Left cardiac atrium (tissue), 4 donors: ENCODE results near the gene DST. TPM values are rescaled to one million over a fixed set of nuclear protein-coding genes. Genes with fewer than 3 reads are reported as not detected.
"Not testable (repeated sequence)": the region's sequence is repeated elsewhere in the genome, so short reads cannot be mapped to it uniquely, and the experiment has no call there.

Experiments used
- ATAC-seq, 2 donors: fragments of 200-7000 bp; cut with Tn5 transposase; one replicate each; pipeline ENCODE4 v1.9.1; 2020; ENCODE audit warnings: mild to moderate bottlenecking in 2 of 2, moderate library complexity in 2 of 2
- DNase-seq: peaks from one replicate; pipeline ENCODE4 v3.0.0-alpha.2; 2020
- intact Hi-C, 2 donors: fragments of 100-400 bp; cut with DNase I; formaldehyde crosslinking; loops; one replicate each; pipeline versions ENCODE4 v1.14.1 to v1.15.1; 2022 to 2023
- total RNA-seq, 2 donors: library from RNA; stranded (reverse); fragmentation: NEBNext Ultra II Directional; extraction: Animal tissue kit (Norgen Biotek cat#: 25700); gene quantifications; one replicate each; pipeline ENCODE4 v1.2.1, GENCODE V29; 2021
- donor health status: DM: no; HTN: yes; CAD: no.
- donor health status: DM: no; HTN: yes; CAD: no; lungs with severe emphysema.
- donor health status: DM: yes; HTN: yes; CAD: no.
- donor health status: Dilated cardiomyopathy.

DST gene
- total RNA-seq, 2 donors from 2014 or later, result 190 to 213 TPM

DNA sequence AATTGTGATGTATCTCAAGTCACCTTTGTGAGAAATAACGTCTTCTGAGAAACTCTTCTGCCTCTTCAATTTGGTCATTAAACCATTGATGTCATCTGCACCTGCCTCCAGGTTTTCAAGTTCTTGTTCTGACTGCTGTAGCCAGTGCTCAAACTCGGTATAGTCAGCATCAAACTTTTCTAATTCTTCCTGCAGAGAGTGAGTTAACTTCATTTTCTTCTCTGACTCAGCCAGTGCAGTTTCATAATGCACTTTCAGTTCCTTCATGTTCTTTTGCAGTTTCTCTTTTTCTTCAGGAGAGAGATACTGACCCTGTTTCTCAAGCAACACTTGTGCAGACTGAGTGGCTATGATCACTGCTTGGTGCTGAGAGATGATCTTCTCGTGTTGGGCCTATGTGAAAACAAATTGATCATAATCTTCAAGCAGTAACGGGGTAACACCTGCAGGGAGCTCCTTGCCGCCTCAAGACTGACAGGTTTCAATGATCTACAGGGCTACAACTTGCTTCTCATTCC lies 48.8 kb downstream of the DST start:
- intact Hi-C loops, result loop anchor here (2.0 to 10.0 kb wide), 2 partner anchors 129 to 235 kb away; no protein-coding TSS in a partner anchor
- ATAC-seq, result peak; percentile 17 to 52
- no peak for DNase-seq

DNA sequence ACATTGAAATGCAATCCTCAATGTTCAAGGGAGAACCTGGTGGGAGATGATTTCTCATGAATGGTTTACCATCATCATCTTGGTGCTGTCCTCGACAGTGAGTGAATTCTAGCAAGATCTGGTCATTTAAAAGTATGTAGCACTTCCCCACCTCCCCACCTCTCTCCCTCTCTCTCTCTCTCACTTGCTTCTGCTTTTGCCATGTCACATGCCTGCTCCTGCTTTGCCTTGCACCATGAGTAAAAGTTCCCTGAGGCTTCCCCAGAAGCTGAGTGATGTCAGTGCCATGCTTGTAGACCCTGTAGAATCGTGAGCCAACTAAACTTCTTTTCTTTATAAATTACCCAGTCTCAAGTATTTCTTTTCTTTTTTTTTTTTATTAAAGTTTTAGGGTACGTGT lies 60.5 kb downstream of the DST start:
- intact Hi-C loops, result no loop called here
- DNase-seq (no peak), ATAC-seq (peak in 1 of 2 donors; percentile 17)

- intact Hi-C loops, result no loop called here
Measured at GRCh38 chr6:56581296-56581925, 61.3 kb downstream of the DST start.

GRCh38 chr6:56580271-56580670 lies 62.4 kb downstream of the DST start:
- no peak for DNase-seq
- ATAC-seq, result no peak
- intact Hi-C loops, result no loop called here

More at GRCh38 chr6:56581296-56581925, 61.3 kb downstream of the DST start:
- ATAC-seq, result no peak
- no peak for DNase-seq

GRCh38 chr6:56579155-56579851 lies 63.4 kb downstream of the DST start:
- ATAC-seq (no peak), DNase-seq (no peak)
- intact Hi-C loops, result loop anchor here in 1 of 2 donors (5.0 kb wide), 1 partner anchor 222 kb away; no protein-coding TSS in a partner anchor

DNA sequence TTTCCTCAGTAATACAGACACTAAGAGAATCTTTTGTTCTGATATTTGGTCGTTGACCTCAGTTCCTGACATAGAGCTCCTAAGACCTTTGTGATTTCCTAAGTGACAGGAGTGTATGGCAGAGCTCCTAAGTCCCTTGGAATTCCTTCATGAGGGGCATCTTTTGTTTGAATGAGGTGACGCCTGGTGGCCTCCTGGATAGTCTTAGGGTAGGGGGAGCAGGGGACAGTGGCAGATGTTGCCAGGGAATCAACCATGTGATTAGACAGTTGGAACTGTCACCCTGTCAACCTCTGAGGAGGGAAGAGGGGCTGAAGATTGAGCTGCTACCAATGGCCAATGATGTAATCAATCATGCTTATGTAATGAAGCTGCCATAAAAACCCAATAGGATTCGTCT lies 67.0 kb downstream of the DST start:
- no peak for ATAC-seq
- intact Hi-C loops, result loop anchor here in 1 of 2 donors (5.0 kb wide), 1 partner anchor 218 kb away; no protein-coding TSS in a partner anchor

GRCh38 chr6:56574292-56574691 lies 68.4 kb downstream of the DST start:
- intact Hi-C loops, result no loop called here
- no peak for ATAC-seq

More for the DNA sequence above, 67.0 kb downstream of the DST start:
- DNase-seq, result no peak

DNA sequence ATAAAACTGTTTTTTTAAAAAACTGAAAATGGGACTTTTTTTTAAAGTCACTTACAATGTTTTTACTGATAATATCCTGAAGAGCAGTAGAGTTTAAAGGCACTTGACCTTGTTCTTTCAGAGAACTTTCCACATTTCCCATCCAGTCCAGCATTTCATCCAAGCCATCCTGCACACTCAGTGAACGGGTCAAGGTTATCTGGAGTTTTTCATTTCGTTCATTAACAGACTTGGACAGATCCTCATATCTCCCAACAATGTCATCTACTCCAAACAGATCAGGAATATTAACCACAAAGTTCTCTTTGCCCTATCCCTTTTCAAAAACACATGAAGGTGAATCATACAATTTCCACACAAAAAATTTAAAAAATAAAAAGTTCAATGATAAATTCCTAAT lies 69.1 kb downstream of the DST start:
- ATAC-seq (no peak), DNase-seq (no peak)
- intact Hi-C loops, result no loop called here

More at GRCh38 chr6:56574292-56574691, 68.4 kb downstream of the DST start:
- DNase-seq, result no peak

DNA sequence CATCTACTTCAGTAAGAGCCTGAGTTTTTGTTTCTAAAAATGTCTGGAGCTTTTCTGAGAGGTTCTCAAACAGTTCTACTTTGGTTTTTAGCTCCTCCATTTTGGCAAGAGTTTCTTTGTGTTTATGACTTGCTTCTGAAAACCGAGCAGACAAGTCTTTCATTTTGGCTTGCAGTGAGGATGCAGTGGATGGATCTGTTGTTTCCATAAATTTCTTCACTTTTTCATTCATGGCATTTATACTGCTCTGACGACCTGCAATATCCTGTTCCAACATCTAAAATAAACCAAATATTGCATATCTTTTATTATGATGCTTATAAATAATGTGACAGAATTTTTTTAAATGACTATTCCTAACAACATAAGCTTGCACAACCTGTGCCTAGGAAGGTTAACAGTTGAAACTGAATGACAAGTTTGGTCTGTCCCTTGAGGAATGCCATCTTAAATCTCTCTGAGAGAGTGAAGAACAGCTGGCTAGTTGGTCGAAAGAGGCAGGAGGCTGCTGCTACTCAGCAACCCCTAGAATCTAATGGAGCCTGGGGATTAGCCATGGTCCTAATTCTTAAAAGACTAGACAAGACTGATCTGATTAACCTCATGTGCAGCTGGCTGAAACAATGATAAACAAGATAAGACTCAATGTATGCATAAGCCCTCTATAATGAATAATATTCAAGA lies 69.8 kb downstream of the DST start:
- ATAC-seq, result no peak
- intact Hi-C loops, result no loop called here
- DNase-seq, result no peak

- intact Hi-C loops, result no loop called here
- DNase-seq (no peak), ATAC-seq (no peak)
Measured at GRCh38 chr6:56571605-56572004, 71.1 kb downstream of the DST start.

GRCh38 chr6:56570413-56571359 lies 72.0 kb downstream of the DST start:
- DNase-seq (no peak), ATAC-seq (peak; percentile 59 to 75)
- intact Hi-C loops, result no loop called here

- DNase-seq (no peak), ATAC-seq (no peak)
- intact Hi-C loops, result no loop called here
Measured at GRCh38 chr6:56567501-56567900, 75.2 kb downstream of the DST start.

GRCh38 chr6:56562730-56563129 lies 80.0 kb downstream of the DST start:
- not testable (repeated sequence) for ATAC-seq, DNase-seq
- intact Hi-C loops, result loop anchor here in 1 of 2 donors (5.0 kb wide), 1 partner anchor 70 kb away; no protein-coding TSS in a partner anchor

DNA sequence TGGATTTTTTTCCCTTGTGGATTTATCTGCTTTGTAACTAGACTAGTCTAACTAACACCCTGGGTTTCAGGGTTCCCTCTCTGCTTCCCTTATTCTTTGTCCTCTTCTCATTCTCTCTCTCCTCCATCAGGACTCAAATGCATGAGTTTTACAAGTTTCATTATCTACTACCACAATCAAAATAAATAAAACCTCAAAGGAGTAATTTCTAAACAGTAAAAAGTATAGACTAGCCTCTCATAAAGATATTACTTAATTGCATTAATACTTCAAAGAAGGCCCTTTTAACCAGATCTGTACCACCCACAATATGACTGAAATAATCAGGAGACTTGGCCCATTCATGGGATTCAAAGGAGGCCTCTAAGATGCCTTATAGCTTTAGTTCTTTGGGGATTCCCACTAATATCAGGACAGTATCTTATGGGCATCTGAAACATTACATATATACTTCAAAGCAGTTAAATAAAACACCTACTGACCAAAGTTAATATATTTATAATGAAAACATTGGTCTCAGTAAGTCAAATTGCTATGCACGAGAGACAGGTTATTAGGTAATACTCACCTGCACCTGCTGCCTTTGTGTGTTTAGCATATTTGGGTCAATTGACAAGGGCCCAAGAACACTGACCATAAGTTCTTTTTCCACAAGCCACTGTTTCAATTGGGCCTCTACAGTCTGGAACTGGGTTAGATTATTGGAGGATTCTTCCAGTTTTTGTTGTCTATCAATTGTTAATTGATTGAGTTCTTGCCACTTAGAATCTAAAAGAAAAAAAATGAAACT lies 85.7 kb downstream of the DST start:
- no peak for DNase-seq
- intact Hi-C loops, result no loop called here
- ATAC-seq, result no peak

GRCh38 chr6:56555438-56555872 lies 87.2 kb downstream of the DST start:
- ATAC-seq (peak; percentile 80 to 90), DNase-seq (no peak)
- intact Hi-C loops, result no loop called here

GRCh38 chr6:56552187-56553130 lies 90.2 kb downstream of the DST start:
- intact Hi-C loops, result no loop called here
- DNase-seq (no peak), ATAC-seq (no peak)
